ENCODE results near the gene MEF2A. TPM values are rescaled to one million over a fixed set of nuclear protein-coding genes. Genes with fewer than 3 reads are reported as not detected.

The MEF2A gene
- total RNA-seq, 1 experiment from 2014 or later, result 21.3 TPM

- intact Hi-C loops (cut with micrococcal nuclease), result no loop called here
- Histone ChIP-seq H3F3A (ENCODE audit: low read length, unreplicated experiment) (no peaks in the 10 kb centered on the region), H3K9ac (ENCODE audit: low read length) (no peak overlapping the region), H3K9me3 (ENCODE audit: low read length) (0 out of 2 replicates have a peak, but pooled peaks cover 3% of the 10 kb centered on the region), H3K27me3 (ENCODE audit: low read length) (no peaks in the 10 kb centered on the region), H3K36me3 (ENCODE audit: low read depth, low read length) (peaks cover 8% of the 10 kb centered on the region; the same call in 1 of the 2 replicates), H3K79me2 (ENCODE audit: low read length) (0 out of 2 replicates have a peak, but pooled peaks cover 4% of the 10 kb centered on the region), H2AFZ (ENCODE audit: low read length) (no peak overlapping the region), H3K9me2 (replicated peaks; ENCODE audit: low read length) (no peaks in the 10 kb centered on the region), H3K27ac (ENCODE audit: low read length) (peak overlapping the region; percentile 34), H3K4me2 (ENCODE audit: low read length) (peak overlapping the region; percentile 40), H3K4me1 (ENCODE audit: insufficient read depth, low read length) (peaks cover 15% of the 10 kb centered on the region), H3K4me3 (ENCODE audit: low read length) (no peak overlapping the region), H4K20me1 (ENCODE audit: low read length) (no peaks in the 10 kb centered on the region)
- CTCF ChIA-PET, result no interaction called here
- no TSS peak for BruUV-seq (replicated peaks)
- ATAC-seq (peak; percentile 91), DNase-seq (peak; percentile 62)
- TF ChIP-seq EZH2 (IDR thresholded peaks at IDR 0.05; ENCODE audit: low read length, unreplicated experiment) (no peak), EZH2phosphoT487 (IDR thresholded peaks at IDR 0.05; ENCODE audit: borderline replicate concordance, low read length) (no peak), CTCF (conservative IDR thresholded peaks at IDR 0.05; ENCODE audit: low read depth, low read length) (no peak)
- POLR2A ChIA-PET (ENCODE audit: unreplicated experiment), result no interaction called here
Measured at GRCh38 chr15:99651023-99651807, 85.4 kb downstream of the MEF2A start.

GRCh38 chr15:99656205-99656604 lies 90.4 kb downstream of the MEF2A start:
- ChIA-PET POLR2A (ENCODE audit: unreplicated experiment) (no interaction called here), CTCF (no interaction called here)
- Histone ChIP-seq H3K79me2 (ENCODE audit: low read length) (0 out of 2 replicates have a peak, but pooled peaks cover 4% of the 10 kb centered on the region), H2AFZ (ENCODE audit: low read length) (no peak overlapping the region), H3K9me3 (ENCODE audit: low read length) (no peaks in the 10 kb centered on the region), H3K9me2 (replicated peaks; ENCODE audit: low read length) (no peaks in the 10 kb centered on the region), H4K20me1 (ENCODE audit: low read length) (no peaks in the 10 kb centered on the region), H3K4me3 (ENCODE audit: low read length) (no peak overlapping the region), H3K27ac (ENCODE audit: low read length) (no peak overlapping the region), H3K4me1 (ENCODE audit: insufficient read depth, low read length) (peaks cover 8% of the 10 kb centered on the region), H3K9ac (ENCODE audit: low read length) (no peak overlapping the region), H3K27me3 (ENCODE audit: low read length) (no peaks in the 10 kb centered on the region), H3K4me2 (ENCODE audit: low read length) (no peak overlapping the region), H3K36me3 (ENCODE audit: low read depth, low read length) (no peaks in the 10 kb centered on the region), H3F3A (ENCODE audit: low read length, unreplicated experiment) (no peaks in the 10 kb centered on the region)
- TF ChIP-seq EZH2phosphoT487 (IDR thresholded peaks at IDR 0.05; ENCODE audit: borderline replicate concordance, low read length), result no peak
- no peak for TF ChIP-seq CTCF (conservative IDR thresholded peaks at IDR 0.05; ENCODE audit: low read depth, low read length)
- no peak for TF ChIP-seq EZH2 (IDR thresholded peaks at IDR 0.05; ENCODE audit: low read length, unreplicated experiment)
- ATAC-seq, result no peak
- DNase-seq, result no peak
- no TSS peak for BruUV-seq (replicated peaks)
- intact Hi-C loops (cut with micrococcal nuclease), result no loop called here

GRCh38 chr15:99657996-99658395 lies 92.2 kb downstream of the MEF2A start:
- DNase-seq (no peak), ATAC-seq (no peak)
- ChIA-PET CTCF (no interaction called here), POLR2A (ENCODE audit: unreplicated experiment) (no interaction called here)
- no peaks in the 10 kb centered on the region for H4K20me1 ChIP-seq (ENCODE audit: low read length)
- H3K4me1 ChIP-seq (ENCODE audit: insufficient read depth, low read length), result no peaks in the 10 kb centered on the region
- no peaks in the 10 kb centered on the region for H3K27me3 ChIP-seq (ENCODE audit: low read length)
- no peaks in the 10 kb centered on the region for H3K9me2 ChIP-seq (replicated peaks; ENCODE audit: low read length)
- H3K27ac ChIP-seq (ENCODE audit: low read length), result no peak overlapping the region
- H3K4me3 ChIP-seq (ENCODE audit: low read length), result no peak overlapping the region
- no peak for TF ChIP-seq EZH2phosphoT487 (IDR thresholded peaks at IDR 0.05; ENCODE audit: borderline replicate concordance, low read length)
- no peak for TF ChIP-seq CTCF (conservative IDR thresholded peaks at IDR 0.05; ENCODE audit: low read depth, low read length)
- no peak for TF ChIP-seq EZH2 (IDR thresholded peaks at IDR 0.05; ENCODE audit: low read length, unreplicated experiment)
- no peaks in the 10 kb centered on the region for H3K79me2 ChIP-seq (ENCODE audit: low read length)
- intact Hi-C loops (cut with micrococcal nuclease), result no loop called here
- H3K4me2 ChIP-seq (ENCODE audit: low read length), result no peak overlapping the region
- no peaks in the 10 kb centered on the region for H3K36me3 ChIP-seq (ENCODE audit: low read depth, low read length)
- no peaks in the 10 kb centered on the region for H3K9me3 ChIP-seq (ENCODE audit: low read length)
- no peak overlapping the region for H2AFZ ChIP-seq (ENCODE audit: low read length)
- no TSS peak for BruUV-seq (replicated peaks)
- no peaks in the 10 kb centered on the region for H3F3A ChIP-seq (ENCODE audit: low read length, unreplicated experiment)
- no peak overlapping the region for H3K9ac ChIP-seq (ENCODE audit: low read length)
